Measurements from ENCODE around the gene WAS. TPM values are rescaled to one million over a fixed set of nuclear protein-coding genes. Genes with fewer than 3 reads are reported as not detected.
A peak's percentile ranks its signal among the peaks of the same experiment; 100 is the strongest.
"Not testable (repeated sequence)": the region's sequence is repeated elsewhere in the genome, so short reads cannot be mapped to it uniquely, and the experiment has no call there.

The WAS gene
- total and polyA plus RNA-seq, 2 donors (not counting 1 experiment from before 2014, with no cell fraction given), result 88.7 to 98.0 TPM

GRCh38 chrX:48648336-48648751 is 35.3 kb upstream of the WAS start:
- H4K20me1 ChIP-seq (ENCODE audit: control insufficient read depth, insufficient read depth, low read length, poor library complexity, severe bottlenecking), result no peaks in the 10 kb centered on the region
- intact Hi-C loops (cut with micrococcal nuclease), result loop anchor here (1.0 to 5.0 kb wide), 5 partner anchors 48 to 1189 kb away; partner anchors contain the start of genes SUV39H1 and TFE3
- no peaks in the 10 kb centered on the region for H3K9me3 Mint-ChIP-seq (ENCODE audit: insufficient read depth)
- H3K27ac Mint-ChIP-seq, result peak overlapping the region; percentile 70
- H3K9ac ChIP-seq (ENCODE audit: low read length), result no peak overlapping the region
- H3K4me2 ChIP-seq (replicated peaks; ENCODE audit: low read depth, low read length, poor library complexity, severe bottlenecking), result no peak overlapping the region
- no peak overlapping the region for H3K27ac ChIP-seq (ENCODE audit: low read length in 2 of 2)
- WGBS (ENCODE audit: insufficient coverage), result 25% methylated on average over 2 of the region's 6 CpGs
- no peak overlapping the region for H3K4me3 ChIP-seq (ENCODE audit: control extremely low read depth in 1 of 5, extremely low read depth in 1 of 5, insufficient read depth in 1 of 5, low read depth in 2 of 5, low read length in 4 of 5)
- TF ChIP-seq EZH2 (IDR thresholded peaks at IDR 0.05; ENCODE audit: borderline replicate concordance, insufficient read depth, low read depth, low read length, poor library complexity, severe bottlenecking), result no peak
- TF ChIP-seq, protein P1, sequence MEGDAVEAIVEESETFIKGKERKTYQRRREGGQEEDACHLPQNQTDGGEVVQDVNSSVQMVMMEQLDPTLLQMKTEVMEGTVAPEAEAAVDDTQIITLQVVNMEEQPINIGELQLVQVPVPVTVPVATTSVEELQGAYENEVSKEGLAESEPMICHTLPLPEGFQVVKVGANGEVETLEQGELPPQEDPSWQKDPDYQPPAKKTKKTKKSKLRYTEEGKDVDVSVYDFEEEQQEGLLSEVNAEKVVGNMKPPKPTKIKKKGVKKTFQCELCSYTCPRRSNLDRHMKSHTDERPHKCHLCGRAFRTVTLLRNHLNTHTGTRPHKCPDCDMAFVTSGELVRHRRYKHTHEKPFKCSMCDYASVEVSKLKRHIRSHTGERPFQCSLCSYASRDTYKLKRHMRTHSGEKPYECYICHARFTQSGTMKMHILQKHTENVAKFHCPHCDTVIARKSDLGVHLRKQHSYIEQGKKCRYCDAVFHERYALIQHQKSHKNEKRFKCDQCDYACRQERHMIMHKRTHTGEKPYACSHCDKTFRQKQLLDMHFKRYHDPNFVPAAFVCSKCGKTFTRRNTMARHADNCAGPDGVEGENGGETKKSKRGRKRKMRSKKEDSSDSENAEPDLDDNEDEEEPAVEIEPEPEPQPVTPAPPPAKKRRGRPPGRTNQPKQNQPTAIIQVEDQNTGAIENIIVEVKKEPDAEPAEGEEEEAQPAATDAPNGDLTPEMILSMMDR (IDR thresholded peaks at IDR 0.05), result peak; percentile 65
- no peaks in the 10 kb centered on the region for H3K4me1 ChIP-seq (ENCODE audit: control insufficient read depth in 2 of 2, insufficient read depth in 2 of 2, low read length in 2 of 2)
- H3K27me3 ChIP-seq (replicated peaks in 1 of 4; ENCODE audit: control extremely low read depth in 1 of 4, control insufficient read depth in 3 of 4, insufficient read depth in 4 of 4, low read length in 3 of 4), result no peaks in the 10 kb centered on the region
- H2AFZ ChIP-seq (ENCODE audit: insufficient read depth, low read depth, low read length, poor library complexity, severe bottlenecking), result no peak overlapping the region
- CTCF ChIA-PET, result interaction anchor here (0.6 to 2.3 kb wide), 33 partner anchors 15 to 1226 kb away, joined by 3 to 20 read pairs (median 4); partner anchors contain the start of genes GRIPAP1, HDAC6, KCND1 and PQBP1
- POLR2A ChIA-PET, result no interaction called here
- DNase-seq (peak; percentile 60), ATAC-seq (ENCODE audit: low read depth) (peak; percentile 73)
- H3K9me3 ChIP-seq (ENCODE audit: control extremely low read depth in 1 of 3, control insufficient read depth in 2 of 3, insufficient read depth in 1 of 3, low read length in 2 of 3), result no peaks in the 10 kb centered on the region
- H3K27me3 Mint-ChIP-seq, result no peaks in the 10 kb centered on the region
- H3K79me2 ChIP-seq (ENCODE audit: control insufficient read depth, insufficient read depth, low read length), result no peaks in the 10 kb centered on the region
- no peak overlapping the region for H3K4me3 Mint-ChIP-seq
- no peaks in the 10 kb centered on the region for H3K4me1 Mint-ChIP-seq
- no peaks in the 10 kb centered on the region for H3K36me3 ChIP-seq (replicated peaks in 1 of 2; ENCODE audit: control extremely low read depth in 1 of 2, control insufficient read depth in 1 of 2, extremely low read depth in 1 of 2, insufficient read depth in 2 of 2, low read length in 1 of 2)

GRCh38 chrX:48649102-48649501 is 34.5 kb upstream of the WAS start:
- H2AFZ ChIP-seq (ENCODE audit: insufficient read depth, low read depth, low read length, poor library complexity, severe bottlenecking), result no peak overlapping the region
- no peak overlapping the region for H3K4me3 ChIP-seq (ENCODE audit: control extremely low read depth in 1 of 5, extremely low read depth in 1 of 5, insufficient read depth in 1 of 5, low read depth in 2 of 5, low read length in 4 of 5)
- no peak for ATAC-seq (ENCODE audit: low read depth)
- no peak overlapping the region for H3K9ac ChIP-seq (ENCODE audit: low read length)
- Mint-ChIP-seq H3K9me3 (ENCODE audit: insufficient read depth) (no peaks in the 10 kb centered on the region), H3K4me1 (no peaks in the 10 kb centered on the region), H3K27me3 (no peaks in the 10 kb centered on the region), H3K27ac (no peak overlapping the region), H3K4me3 (no peak overlapping the region)
- CTCF ChIA-PET, result interaction anchor here (0.9 to 2.3 kb wide), 17 partner anchors 14 to 506 kb away, joined by 3 to 20 read pairs (median 4); partner anchors contain the start of genes KCND1, PQBP1 and TIMM17B
- intact Hi-C loops (cut with micrococcal nuclease), result loop anchor here (2.0 to 5.0 kb wide), 3 partner anchors 48 to 1188 kb away; partner anchors contain the start of gene SUV39H1
- H3K4me2 ChIP-seq (replicated peaks; ENCODE audit: low read depth, low read length, poor library complexity, severe bottlenecking), result no peak overlapping the region
- no peaks in the 10 kb centered on the region for H3K79me2 ChIP-seq (ENCODE audit: control insufficient read depth, insufficient read depth, low read length)
- no peaks in the 10 kb centered on the region for H3K4me1 ChIP-seq (ENCODE audit: control insufficient read depth in 2 of 2, insufficient read depth in 2 of 2, low read length in 2 of 2)
- no peak for TF ChIP-seq EZH2 (IDR thresholded peaks at IDR 0.05; ENCODE audit: borderline replicate concordance, insufficient read depth, low read depth, low read length, poor library complexity, severe bottlenecking)
- TF ChIP-seq, protein P1 (IDR thresholded peaks at IDR 0.05), result no peak
- no CpG with 5 or more reads among the region's 3 CpGs for WGBS (ENCODE audit: insufficient coverage)
- no peak for DNase-seq
- no peaks in the 10 kb centered on the region for H3K27me3 ChIP-seq (replicated peaks in 1 of 4; ENCODE audit: control extremely low read depth in 1 of 4, control insufficient read depth in 3 of 4, insufficient read depth in 4 of 4, low read length in 3 of 4)
- H3K27ac ChIP-seq (ENCODE audit: low read length in 2 of 2), result no peak overlapping the region
- no peaks in the 10 kb centered on the region for H3K9me3 ChIP-seq (ENCODE audit: control extremely low read depth in 1 of 3, control insufficient read depth in 2 of 3, insufficient read depth in 1 of 3, low read length in 2 of 3)
- POLR2A ChIA-PET, result no interaction called here
- H3K36me3 ChIP-seq (replicated peaks in 1 of 2; ENCODE audit: control extremely low read depth in 1 of 2, control insufficient read depth in 1 of 2, extremely low read depth in 1 of 2, insufficient read depth in 2 of 2, low read length in 1 of 2), result no peaks in the 10 kb centered on the region
- H4K20me1 ChIP-seq (ENCODE audit: control insufficient read depth, insufficient read depth, low read length, poor library complexity, severe bottlenecking), result no peaks in the 10 kb centered on the region

- H3K27ac ChIP-seq (ENCODE audit: low read length in 2 of 2); POLR2A ChIA-PET; H3K27me3 ChIP-seq (replicated peaks in 1 of 4; ENCODE audit: control extremely low read depth in 1 of 4, control insufficient read depth in 3 of 4, insufficient read depth in 4 of 4, low read length in 3 of 4); intact Hi-C loops (cut with micrococcal nuclease); H3K4me1 ChIP-seq (ENCODE audit: control insufficient read depth in 2 of 2, insufficient read depth in 2 of 2, low read length in 2 of 2); DNase-seq; H3K27me3 Mint-ChIP-seq; ATAC-seq (ENCODE audit: low read depth); CTCF ChIA-PET; H4K20me1 ChIP-seq (ENCODE audit: control insufficient read depth, insufficient read depth, low read length, poor library complexity, severe bottlenecking); H3K9ac ChIP-seq (ENCODE audit: low read length); H3K9me3 Mint-ChIP-seq (ENCODE audit: insufficient read depth); H3K4me3 Mint-ChIP-seq; H3K9me3 ChIP-seq (ENCODE audit: control extremely low read depth in 1 of 3, control insufficient read depth in 2 of 3, insufficient read depth in 1 of 3, low read length in 2 of 3); H3K36me3 ChIP-seq (replicated peaks in 1 of 2; ENCODE audit: control extremely low read depth in 1 of 2, control insufficient read depth in 1 of 2, extremely low read depth in 1 of 2, insufficient read depth in 2 of 2, low read length in 1 of 2); H3K4me3 ChIP-seq (ENCODE audit: control extremely low read depth in 1 of 5, extremely low read depth in 1 of 5, insufficient read depth in 1 of 5, low read depth in 2 of 5, low read length in 4 of 5); H3K4me1 Mint-ChIP-seq; H3K79me2 ChIP-seq (ENCODE audit: control insufficient read depth, insufficient read depth, low read length); H2AFZ ChIP-seq (ENCODE audit: insufficient read depth, low read depth, low read length, poor library complexity, severe bottlenecking); H3K27ac Mint-ChIP-seq; H3K4me2 ChIP-seq (replicated peaks; ENCODE audit: low read depth, low read length, poor library complexity, severe bottlenecking): not testable (repeated sequence)
- no CpG with 5 or more reads among the region's 5 CpGs for WGBS (ENCODE audit: insufficient coverage)
These were observed 31.5 kb upstream of the WAS start for GRCh38 chrX:48652055-48652579.

All from B cell (primary cell).